HepG2 (cell line): ENCODE results near the gene USP30. TPM values are rescaled to one million over a fixed set of nuclear protein-coding genes. Genes with fewer than 3 reads are reported as not detected.
"Not testable (repeated sequence)": the region's sequence is repeated elsewhere in the genome, so short reads cannot be mapped to it uniquely, and the experiment has no call there.

ENCODE experiments used
- ATAC-seq: fragments of 200-7000 bp; cut with Tn5 transposase; 3 replicates; pipeline ENCODE4 v1.9.1; 2020; ENCODE audit warnings: mild to moderate bottlenecking, moderate library complexity
- BruUV-seq: library from RNA; stranded (reverse); fragments of 400-500 nt; replicated peaks from 2 replicates; lab custom pipeline; 2021; lab: Mats Ljungman, UMichigan
- CTCF ChIA-PET: fragments of 300-600 bp; formaldehyde crosslinking; extraction: SDS; loops from one replicate; lab custom pipeline; 2021; ENCODE audit warnings: low total read pairs, inconsistent platforms, low intra/inter-chr PET ratio; lab: Yijun Ruan, JAX
- POLR2A ChIA-PET: fragments of 350-600 bp; sonication (Branson Sonifier 250); formaldehyde crosslinking; loops from one replicate; lab custom pipeline; 2020; ENCODE audit warnings: antibody characterized with exemption, inconsistent platforms; lab: Yijun Ruan, JAX
- DNase-seq: peaks from one replicate; pipeline ENCODE4 v3.0.0-alpha.2; 2015; ENCODE audit warnings: low spot score
- FAIRE-seq: peaks from 3 replicates; lab custom pipeline; 2011; peaks lifted over from hg19 to GRCh38; lab: Jason Lieb, UNC
- H2AFZ ChIP-seq: one replicate; pipeline ENCODE4 v1.6.1; 2011; ENCODE audit warnings: low read length, inconsistent platforms
- H3K27ac ChIP-seq: fragments of 300-600 bp; 3 replicates; pipeline ENCODE4 v1.8.0; 2011; ENCODE audit warnings: mixed run types, mild to moderate bottlenecking, mixed read lengths, low read length, inconsistent platforms; ENCODE audit not compliant: insufficient read depth; ENCODE audit errors: extremely low read length
- H3K27me3 ChIP-seq, 2 experiments: fragments of 200-600 bp in 1 of 2; 2 replicates in 1 of 2; 3 replicates in 1 of 2; pipeline versions ENCODE4 v1.6.0 to v1.8.0; 2011; ENCODE audit warnings: low read length in 2 of 2, mild to moderate bottlenecking in 2 of 2, moderate library complexity in 2 of 2, inconsistent platforms in 1 of 2; ENCODE audit not compliant: insufficient read depth in 2 of 2, control insufficient read depth in 1 of 2
- H3K36me3 ChIP-seq, 2 experiments: fragments of 200-600 bp in 1 of 2; replicated peaks in 1 of 2; 2 replicates in 1 of 2; 3 replicates in 1 of 2; pipeline versions ENCODE4 v1.5.1 to v1.8.0; 2011; ENCODE audit warnings: low read length in 2 of 2, inconsistent platforms in 1 of 2; ENCODE audit not compliant: insufficient read depth in 2 of 2, control insufficient read depth in 1 of 2
- H3K4me1 ChIP-seq: 2 replicates; pipeline ENCODE4 v1.5.1; 2012; ENCODE audit warnings: low read length, inconsistent platforms; ENCODE audit not compliant: insufficient read depth
- H3K4me2 ChIP-seq: 2 replicates; pipeline ENCODE4 v1.6.0; 2011; ENCODE audit warnings: low read depth, low read length, inconsistent platforms
- H3K4me3 ChIP-seq, 3 experiments: fragments of 200-600 bp in 1 of 3; sonication (generic), shearing (Covaris generic) in 1 of 3; replicated peaks in 1 of 3; 2 replicates each; pipeline ENCODE4 v1.5.1; 2011 to 2016; ENCODE audit warnings: low read length in 3 of 3, inconsistent platforms in 2 of 3, low read depth in 2 of 3, mild to moderate bottlenecking in 2 of 3, control low read depth in 1 of 3, mixed read lengths in 1 of 3; ENCODE audit not compliant: insufficient read depth in 1 of 3
- H3K79me2 ChIP-seq: one replicate; pipeline ENCODE4 v1.6.1; 2011; ENCODE audit warnings: low read length, inconsistent platforms; ENCODE audit not compliant: insufficient read depth
- H3K9ac ChIP-seq: 2 replicates; pipeline ENCODE4 v1.6.0; 2011; ENCODE audit warnings: mild to moderate bottlenecking, low read depth, low read length, inconsistent platforms; ENCODE audit not compliant: insufficient read depth
- H3K9me3 ChIP-seq: 2 replicates; pipeline ENCODE4 v1.5.1; 2012; ENCODE audit warnings: mild to moderate bottlenecking, low read length
- H4K20me1 ChIP-seq: 2 replicates; pipeline ENCODE4 v1.6.0; 2011; ENCODE audit warnings: inconsistent platforms, mild to moderate bottlenecking, low read length, moderate library complexity; ENCODE audit not compliant: insufficient read depth
- ATF7 ChIP-seq, 2 experiments: fragments of 450-650 bp in 1 of 2; sonication (generic) in 1 of 2; formaldehyde crosslinking in 1 of 2; IDR thresholded peaks; 2 replicates each; pipeline versions ENCODE4 v1.4.0 to v1.6.1; 2016 to 2020; ENCODE audit warnings: antibody characterized with exemption in 1 of 2, mild to moderate bottlenecking in 1 of 2, missing genetic modification reagents in 1 of 2
- GABPB1 ChIP-seq: IDR thresholded peaks from 2 replicates; pipeline ENCODE4 v1.6.1; 2016; ENCODE audit warnings: mild to moderate bottlenecking, missing genetic modification reagents, moderate library complexity, missing compliant biosample characterization
- NR2F6 ChIP-seq, 2 experiments: IDR thresholded peaks; 2 replicates each; pipeline ENCODE4 v1.6.1; 2016; ENCODE audit warnings: antibody characterized with exemption in 1 of 2, mild to moderate bottlenecking in 1 of 2
- PAF1 ChIP-seq: IDR thresholded peaks from 2 replicates; pipeline ENCODE4 v1.6.1; 2016; ENCODE audit warnings: missing genetic modification reagents, missing compliant biosample characterization
- TOPORS ChIP-seq: sonication (generic); formaldehyde crosslinking; IDR thresholded peaks from 2 replicates; pipeline ENCODE4 v1.8.0; 2023; ENCODE audit warnings: mild to moderate bottlenecking, missing genetic modification reagents
- ZNF441 ChIP-seq: sonication (generic); formaldehyde crosslinking; IDR thresholded peaks from 2 replicates; pipeline ENCODE4 v1.7.0; 2021; ENCODE audit warnings: missing genetic modification reagents, borderline replicate concordance
- ZNF572 ChIP-seq: sonication (generic); formaldehyde crosslinking; IDR thresholded peaks from 2 replicates; pipeline ENCODE4 v1.5.1; 2020; ENCODE audit warnings: mild to moderate bottlenecking, missing genetic modification reagents
- ZNF672 ChIP-seq: sonication (generic); formaldehyde crosslinking; IDR thresholded peaks from 2 replicates; pipeline ENCODE4 v1.8.1; 2022; ENCODE audit warnings: missing genetic modification reagents
- ZNF878 ChIP-seq: sonication (generic); formaldehyde crosslinking; IDR thresholded peaks from 2 replicates; pipeline ENCODE4 v1.8.1; 2023; ENCODE audit warnings: mild to moderate bottlenecking, missing genetic modification reagents, moderate library complexity
- WGBS: methylation state at CpG from one replicate; pipeline ENCODE4 v1.1.6; 2017; ENCODE audit warnings: low lambda C conversion rate; 5-methylcytosine and 5-hydroxymethylcytosine counted together
- in situ Hi-C: cut with HindIII; loops from 2 replicates; pipeline ENCODE4 v1.10.0; 2017; ENCODE audit warnings: low pct_unique_long_range_greater_than_20kb; ENCODE audit not compliant: extremely low pct_ligation_motif_present
- intact Hi-C: fragments of 100-400 bp; cut with micrococcal nuclease; formaldehyde crosslinking; loops from one replicate; pipeline ENCODE4 v1.10.0; 2022; ENCODE audit not compliant: unreplicated experiment
- polyA plus RNA-seq, 8 experiments: library from polyadenylated mRNA; depleted of rRNA in 3 of 8; stranded (reverse) in 7 of 8; unstranded in 1 of 8; fragments of >200 nt; fragmentation: Illumina TruSeq in 4 of 8; extraction: Trizol in 4 of 8; gene quantifications; 2 replicates each; pipeline versions ENCODE4 v1.2.1 to v1.2.3, GENCODE V29; 2011 to 2016; ENCODE audit warnings: low read depth in 4 of 8, missing spikeins in 1 of 8, mixed read lengths in 1 of 8; ENCODE audit not compliant: insufficient read depth in 1 of 8
- total RNA-seq, 5 experiments: library from RNA; depleted of rRNA; stranded (reverse); fragments of >200 nt; fragmentation: Illumina TruSeq; extraction: Trizol; gene quantifications; 2 replicates each; pipeline ENCODE4 v1.2.3, GENCODE V29; 2016; ENCODE audit warnings: low read depth in 1 of 5

USP30 gene
- total and polyA plus RNA-seq, 2 of the 13 experiments (the other 11 are each of a cell fraction or from before 2014, with no cell fraction given), result 11.2 to 20.8 TPM

DNA sequence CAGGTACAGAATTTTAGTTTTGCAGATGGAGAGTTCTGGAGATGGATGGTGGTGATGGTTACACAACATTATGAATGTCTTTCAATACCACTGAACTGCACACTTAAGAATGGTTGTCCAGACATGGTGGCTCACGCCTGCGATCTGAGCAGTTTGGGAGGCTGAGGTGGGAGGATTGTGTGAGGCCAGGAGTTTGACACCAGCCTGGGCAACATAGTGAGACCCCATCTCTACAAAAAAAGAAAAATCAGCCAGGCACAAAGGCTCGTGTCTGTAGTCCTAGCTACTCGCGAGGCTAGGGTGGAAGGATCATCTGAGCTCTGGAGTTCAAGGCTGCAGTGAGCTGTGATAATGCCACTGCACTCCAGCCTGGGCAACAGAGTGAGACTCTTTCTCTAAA lies 8.1 kb upstream of the USP30 start:
- Histone ChIP-seq H3K4me1 (no peaks in the 10 kb centered on the region), H3K27me3 (no peaks in the 10 kb centered on the region; a peak in 2 of 5 replicates), H3K4me2 (no peak overlapping the region), H3K27ac (no peak overlapping the region), H4K20me1 (no peaks in the 10 kb centered on the region), H3K9me3 (no peaks in the 10 kb centered on the region), H3K36me3 (no peaks in the 10 kb centered on the region), H3K79me2 (no peaks in the 10 kb centered on the region), H3K4me3 (no peak overlapping the region), H3K9ac (no peak overlapping the region), H2AFZ (no peak overlapping the region)
- ChIA-PET CTCF (no interaction called here), POLR2A (no interaction called here)
- FAIRE-seq (no peak), ATAC-seq (no peak), DNase-seq (no peak)
- WGBS, result 6% methylated on average over 5 of the region's 5 CpGs
- in situ Hi-C loops, result no loop called here
- no TSS peak for BruUV-seq
- intact Hi-C loops, result no loop called here
- TF ChIP-seq ZNF672 (CRISPR knock-in tag), result no peak
- TF ChIP-seq TOPORS (CRISPR knock-in tag), result no peak
- no peak for TF ChIP-seq ATF7 (IDR thresholded peaks at IDR 0.05)
- no peak for TF ChIP-seq ATF7 (CRISPR knock-in tag; IDR thresholded peaks at IDR 0.05)
- TF ChIP-seq NR2F6 (IDR thresholded peaks at IDR 0.05), result no peak
- no peak for TF ChIP-seq NR2F6 (CRISPR knock-in tag; IDR thresholded peaks at IDR 0.05)
- no peak for TF ChIP-seq GABPB1 (CRISPR knock-in tag)

DNA sequence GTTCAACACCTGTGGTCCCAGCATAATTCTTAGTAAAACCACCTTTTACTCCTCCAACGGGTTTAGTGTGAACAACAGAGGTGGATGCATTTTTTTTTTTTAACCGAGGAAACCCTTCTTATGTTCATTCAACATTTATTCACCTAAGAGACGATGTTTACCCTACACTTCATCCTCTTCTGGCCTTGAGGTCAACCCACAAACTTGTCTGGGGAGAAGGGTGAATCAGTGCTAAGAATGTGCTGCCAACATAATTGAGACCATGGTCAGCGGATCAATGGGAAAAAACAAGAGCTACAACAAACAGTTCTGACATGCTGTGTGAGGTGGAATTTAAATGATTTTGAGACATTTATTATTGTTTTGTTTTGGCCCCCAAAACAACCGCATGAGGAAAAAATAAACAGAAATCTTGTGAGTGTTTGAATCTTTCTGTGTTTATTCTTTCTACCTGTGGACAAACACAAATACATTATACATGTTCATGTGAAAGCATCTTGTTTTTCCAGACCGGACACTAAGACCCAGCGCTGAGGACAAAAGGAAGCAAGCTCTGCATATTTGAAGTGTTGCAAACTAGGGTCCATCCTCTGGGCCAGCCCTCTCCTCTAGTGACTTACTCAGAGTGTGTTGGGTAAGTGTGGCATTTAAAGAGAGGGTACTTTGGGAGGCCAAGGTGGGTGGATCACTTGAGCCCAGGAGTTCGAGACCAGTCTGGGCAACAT lies 5.1 kb upstream of the USP30 start:
- H2AFZ ChIP-seq, result no peak overlapping the region
- TF ChIP-seq ZNF572 (CRISPR knock-in tag) (no peak), ZNF441 (CRISPR knock-in tag) (no peak), ZNF878 (no peak), PAF1 (CRISPR knock-in tag) (no peak)
- H3K27me3 ChIP-seq, result no peaks in the 10 kb centered on the region; a peak in 1 of 5 replicates
- no peaks in the 10 kb centered on the region for H4K20me1 ChIP-seq
- CTCF ChIA-PET, result no interaction called here
- H3K79me2 ChIP-seq, result no peaks in the 10 kb centered on the region
- no peak overlapping the region for H3K27ac ChIP-seq
- H3K36me3 ChIP-seq, result no peaks in the 10 kb centered on the region
- DNase-seq (no peak), FAIRE-seq (no peak), ATAC-seq (no peak)
- no peak overlapping the region for H3K9ac ChIP-seq
- POLR2A ChIA-PET, result no interaction called here
- WGBS, result 11% methylated on average over 8 of the region's 8 CpGs
- no peaks in the 10 kb centered on the region for H3K9me3 ChIP-seq
- BruUV-seq, result no TSS peak
- intact Hi-C loops, result no loop called here
- in situ Hi-C loops, result no loop called here
- H3K4me1 ChIP-seq, result peaks cover 5% of the 10 kb centered on the region; the same call in 1 of the 2 replicates
- H3K4me2 ChIP-seq, result no peak overlapping the region
- no peak overlapping the region for H3K4me3 ChIP-seq

DNA sequence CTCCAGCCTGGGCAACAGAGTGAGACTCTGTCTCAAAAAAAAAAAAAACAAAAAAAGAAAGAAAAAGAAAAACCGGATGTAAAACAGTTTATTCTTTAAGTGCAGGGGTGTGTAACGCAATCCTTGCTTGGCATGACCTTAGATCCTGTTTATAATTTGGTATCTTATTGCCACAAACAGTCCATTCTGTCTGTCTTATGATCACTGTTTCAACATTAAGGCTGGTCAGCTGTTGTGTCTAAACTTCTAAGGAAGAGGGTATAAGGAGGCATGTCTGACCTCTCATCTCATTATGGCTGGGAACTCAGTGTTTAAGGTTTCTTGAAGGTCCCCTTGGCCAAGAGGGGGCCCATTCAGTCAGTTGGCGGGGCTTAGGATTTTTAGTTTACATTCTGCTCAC lies 3.7 kb upstream of the USP30 start:
- H3K27ac ChIP-seq, DNase-seq, H3K36me3 ChIP-seq, in situ Hi-C loops, H3K9ac ChIP-seq, BruUV-seq, H3K4me2 ChIP-seq, FAIRE-seq, intact Hi-C loops, H3K79me2 ChIP-seq, POLR2A ChIA-PET, CTCF ChIA-PET, H3K9me3 ChIP-seq, H3K4me3 ChIP-seq, H2AFZ ChIP-seq, H3K27me3 ChIP-seq, ATAC-seq, H4K20me1 ChIP-seq, H3K4me1 ChIP-seq: not testable (repeated sequence)
- WGBS, result 30% methylated on average over 3 of the region's 3 CpGs
